ENCODE results near the gene EPB41. TPM values are rescaled to one million over a fixed set of nuclear protein-coding genes. Genes with fewer than 3 reads are reported as not detected.
A peak's percentile ranks its signal among the peaks of the same experiment; 100 is the strongest.

EPB41 gene
- polyA plus RNA-seq, 2 of the 4 experiments (the other 2 are of a cell fraction), result 4.9 to 12.8 TPM

GRCh38 chr1:28925350-28925891 lies 11.1 kb downstream of the EPB41 start (continued):
- TF ChIP-seq ESRRA (IDR thresholded peaks at IDR 0.05; ENCODE audit: borderline replicate concordance, low read length), result no peak
- no peak for TF ChIP-seq ELK1 (IDR thresholded peaks at IDR 0.05; ENCODE audit: low read depth, low read length)
- TF ChIP-seq NFE2L2 (conservative IDR thresholded peaks at IDR 0.05; ENCODE audit: low read length), result no peak
- TF ChIP-seq RFX5 (IDR thresholded peaks at IDR 0.05), result no peak
- no peak for TF ChIP-seq E2F6 (IDR thresholded peaks at IDR 0.05; ENCODE audit: borderline replicate concordance, low read depth)
- TF ChIP-seq BHLHE40 (IDR thresholded peaks at IDR 0.05; ENCODE audit: low read depth, low read length), result no peak
- TF ChIP-seq HEYL (CRISPR knock-in tag; IDR thresholded peaks at IDR 0.05), result no peak

- ATAC-seq, result no peak
- Histone ChIP-seq H3K9me3 (no peaks in the 10 kb centered on the region), H3K4me2 (peak overlapping the region; percentile 62; the same call in 2 of the 3 replicates), H3K4me3 (no peak overlapping the region), H3K4me1 (peaks cover 21% of the 10 kb centered on the region), H3K27ac (peak overlapping the region; percentile 67 to 68; a peak in 3 of 6 replicates)
- POLR2A ChIA-PET, result no interaction called here
- CTCF ChIA-PET, result interaction anchor here (0.6 to 0.8 kb wide), 2 partner anchors 104 to 1475 kb away, joined by 3 to 4 read pairs; no protein-coding TSS in a partner anchor
- DNase-seq (ENCODE audit: low read depth in 1 of 2, low spot score in 1 of 2), result no peak
- TF ChIP-seq NFE2L2 (conservative IDR thresholded peaks at IDR 0.05; ENCODE audit: low read length) (no peak), MAFK (IDR thresholded peaks at IDR 0.05; ENCODE audit: partially characterized antibody) (no peak), REST (IDR thresholded peaks at IDR 0.05) (no peak), CHD4 (IDR thresholded peaks at IDR 0.05; ENCODE audit: borderline replicate concordance) (no peak), HOXA7 (CRISPR knock-in tag; IDR thresholded peaks at IDR 0.05) (no peak), RARB (CRISPR knock-in tag; IDR thresholded peaks at IDR 0.05) (no peak), E2F6 (IDR thresholded peaks at IDR 0.05; ENCODE audit: borderline replicate concordance, low read depth) (no peak), GATA3 (IDR thresholded peaks at IDR 0.05; ENCODE audit: borderline replicate concordance) (no peak)
- no peak for FAIRE-seq
- 52% methylated on average over 2 of the region's 2 CpGs for WGBS (ENCODE audit: missing lambda C conversion rate)
Observed at GRCh38 chr1:28926629-28927265, 12.4 kb downstream of the EPB41 start.

- H3K4me3 ChIP-seq, result no peak overlapping the region
- H3K9me3 ChIP-seq, result no peaks in the 10 kb centered on the region
- WGBS (ENCODE audit: missing lambda C conversion rate), result 92% methylated on average over 3 of the region's 3 CpGs
- TF ChIP-seq EHMT2 (IDR thresholded peaks at IDR 0.05; ENCODE audit: low read depth), result no peak
- TF ChIP-seq NR3C1 (IDR thresholded peaks at IDR 0.05), result no peak
- TF ChIP-seq HOXA7 (CRISPR knock-in tag; IDR thresholded peaks at IDR 0.05), result no peak
- ATAC-seq, result no peak
- peaks cover 21% of the 10 kb centered on the region for H3K4me1 ChIP-seq
- CTCF ChIA-PET, result interaction anchor here (0.8 to 1.0 kb wide), 2 partner anchors 43 to 104 kb away, joined by 3 read pairs; no protein-coding TSS in a partner anchor
- no peak for DNase-seq (ENCODE audit: low read depth in 1 of 2, low spot score in 1 of 2)
- peak overlapping the region; percentile 67 to 68; a peak in 4 of 6 replicates for H3K27ac ChIP-seq
- no peak for FAIRE-seq
- H3K4me2 ChIP-seq, result peak overlapping the region; percentile 62
- POLR2A ChIA-PET, result no interaction called here
Observed at GRCh38 chr1:28927266-28927647, 12.9 kb downstream of the EPB41 start.

Measured in A549 (cell line).